Activated naive CD4-positive, alpha-beta T cell treated with Interleukin-2 at 50 U/mL for 16 hours (primary cell): ENCODE results near the gene B3GALNT2.
A peak's percentile ranks its signal among the peaks of the same experiment; 100 is the strongest.
"Not testable (repeated sequence)": the region's sequence is repeated elsewhere in the genome, so short reads cannot be mapped to it uniquely, and the experiment has no call there.

Source experiments
- DNase-seq: peaks from one replicate; pipeline ENCODE4 v3.0.0-alpha.2; 2020

B3GALNT2 gene

GRCh38 chr1:235504122-235504493, at the start of gene B3GALNT2:
Gene B3GALNT2 (minus strand): TSS chr1:235504452. CDS start chr1:235504252, 200 bp downstream.
- no peak for DNase-seq

- DNase-seq = no peak
Measured at GRCh38 chr1:235553112-235553551, 48.9 kb upstream of the B3GALNT2 start.

GRCh38 chr1:235552146-235552716, 48.0 kb upstream of the B3GALNT2 start:
- no peak for DNase-seq

GRCh38 chr1:235549351-235550139, 45.3 kb upstream of the B3GALNT2 start:
- DNase-seq = no peak

- DNase-seq = not testable (repeated sequence)
Measured at GRCh38 chr1:235546369-235547155, 42.3 kb upstream of the B3GALNT2 start.

GRCh38 chr1:235545292-235545930, 41.2 kb upstream of the B3GALNT2 start:
- no peak for DNase-seq

- DNase-seq = not testable (repeated sequence)
Measured at GRCh38 chr1:235542845-235543244, 38.6 kb upstream of the B3GALNT2 start.

GRCh38 chr1:235533476-235534168, 29.4 kb upstream of the B3GALNT2 start:
- DNase-seq = no peak

GRCh38 chr1:235532360-235532759, 28.1 kb upstream of the B3GALNT2 start:
- DNase-seq = no peak

GRCh38 chr1:235527196-235527814, 23.1 kb upstream of the B3GALNT2 start:
- DNase-seq = no peak

GRCh38 chr1:235525314-235525713, 21.1 kb upstream of the B3GALNT2 start:
- no peak for DNase-seq

- DNase-seq = no peak
Measured at GRCh38 chr1:235516862-235517446, 12.7 kb upstream of the B3GALNT2 start.

- DNase-seq = no peak
Measured at GRCh38 chr1:235515844-235516512, 11.7 kb upstream of the B3GALNT2 start.

- DNase-seq = peak; percentile 8
Measured at GRCh38 chr1:235513495-235514366, 9.5 kb upstream of the B3GALNT2 start.

- no peak for DNase-seq
Measured at GRCh38 chr1:235511470-235512240, 7.4 kb upstream of the B3GALNT2 start.

GRCh38 chr1:235510823-235511222, 6.6 kb upstream of the B3GALNT2 start:
- DNase-seq = no peak

GRCh38 chr1:235507623-235508022, 3.4 kb upstream of the B3GALNT2 start:
- no peak for DNase-seq

- DNase-seq = peak; percentile 98
Measured at GRCh38 chr1:235504494-235505222, 406 bp upstream of the B3GALNT2 start.
